GM21381 (cell line): ENCODE results near the gene RNMT.
"Not testable (repeated sequence)": the region's sequence is repeated elsewhere in the genome, so short reads cannot be mapped to it uniquely, and the experiment has no call there.

Experiments
- ATAC-seq: cut with Tn5 transposase; IDR thresholded peaks from one replicate; pipeline ENCODE4 v1.9.1; 2021; ENCODE audit warnings: mild to moderate bottlenecking, moderate library complexity; ENCODE audit not compliant: unreplicated experiment

The RNMT gene

DNA sequence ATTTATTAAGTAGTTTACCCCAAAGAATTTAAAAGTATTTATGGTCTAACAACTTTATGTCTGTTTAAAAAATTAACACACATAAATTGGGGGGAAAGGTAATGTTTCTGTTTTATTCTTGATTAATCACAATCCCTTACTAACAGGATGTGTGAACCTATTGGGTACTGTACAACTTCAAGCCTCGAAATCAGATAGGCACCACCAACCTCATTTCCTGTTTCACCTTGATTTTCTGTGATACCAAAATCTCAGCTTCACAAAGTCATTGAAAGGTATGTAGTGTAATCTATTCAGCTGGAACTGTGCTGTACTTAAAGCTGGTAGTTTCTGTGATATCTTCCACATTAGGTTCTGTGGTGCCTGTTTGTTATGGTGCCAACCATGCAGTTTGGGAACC, 4.0 kb downstream of the RNMT start:
- ATAC-seq, result no peak

DNA sequence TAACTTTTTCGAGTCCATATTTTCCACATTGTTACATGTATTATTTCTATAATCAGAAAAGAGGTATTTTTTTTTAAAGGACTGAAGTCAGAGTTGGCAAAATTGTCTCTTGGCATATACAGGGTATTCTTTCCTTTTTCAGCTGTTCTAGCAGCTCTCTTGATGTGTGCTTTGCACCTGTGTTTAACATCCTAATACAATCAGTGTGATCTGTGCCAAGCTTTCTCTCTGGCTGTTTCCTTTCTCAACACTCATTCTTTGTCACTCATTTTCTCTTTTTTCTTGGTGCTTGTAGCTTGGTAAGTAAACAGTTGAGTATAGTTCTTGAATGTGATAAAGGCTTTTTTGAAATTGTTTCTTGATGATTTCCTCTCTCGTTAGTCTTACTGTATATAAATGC, 9.2 kb downstream of the RNMT start:
- no peak for ATAC-seq

DNA sequence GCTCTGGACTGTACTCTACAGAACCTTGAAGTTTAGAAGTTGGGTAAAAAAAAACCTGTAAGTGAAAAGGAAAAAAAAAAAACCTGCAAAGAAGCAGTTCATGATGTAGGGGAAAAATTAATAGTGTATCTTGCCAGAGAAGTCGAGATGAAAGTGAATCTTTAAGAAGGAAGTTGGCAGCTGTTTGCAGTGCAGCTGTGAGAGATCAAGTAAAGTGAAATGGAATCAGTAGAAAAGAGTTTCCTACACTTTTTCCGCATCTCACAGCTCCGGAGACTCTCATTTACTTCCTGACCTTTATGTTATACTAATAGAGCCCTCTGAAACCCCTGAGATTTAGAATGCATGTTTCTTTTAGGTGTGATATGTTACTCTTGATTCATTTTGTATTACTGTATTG, 19.2 kb downstream of the RNMT start:
- no peak for ATAC-seq

DNA sequence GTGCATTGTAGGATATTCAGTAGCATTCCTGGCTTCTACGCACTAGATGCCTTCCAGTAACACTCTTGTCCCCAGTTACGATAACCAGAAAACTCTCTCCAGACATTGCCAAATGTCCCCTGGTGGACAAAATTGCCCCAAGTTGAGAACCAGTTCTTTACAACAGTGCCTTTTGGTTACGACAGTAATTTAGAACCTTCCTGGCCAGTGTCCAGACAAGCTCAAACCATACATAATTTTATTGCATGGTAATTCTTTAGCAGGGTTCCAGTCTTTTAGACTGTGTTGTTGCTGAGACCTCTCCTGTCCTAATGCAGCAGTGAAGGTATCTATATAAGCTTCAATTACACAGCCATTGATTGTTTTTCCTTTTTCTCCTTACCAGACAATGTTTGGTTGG, 20.2 kb downstream of the RNMT start:
- ATAC-seq, result no peak

DNA sequence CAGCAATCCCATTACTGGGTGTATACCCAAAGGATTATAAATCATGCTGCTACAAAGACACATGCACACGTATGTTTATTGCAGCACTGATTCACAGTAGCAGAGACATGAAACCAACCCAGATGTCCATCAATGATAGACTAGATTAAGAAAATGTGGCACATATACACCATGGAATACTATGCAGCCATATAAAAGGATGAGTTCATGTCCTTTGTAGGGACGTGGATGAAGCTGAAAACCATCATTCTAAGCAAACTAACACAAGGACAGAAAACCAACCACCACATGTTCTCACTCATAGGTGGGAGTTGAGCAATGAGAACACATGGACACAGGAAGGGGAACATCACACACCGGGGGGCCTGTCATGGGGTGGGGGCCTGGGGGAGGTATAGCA, 25.1 kb downstream of the RNMT start:
- not testable (repeated sequence) for ATAC-seq

DNA sequence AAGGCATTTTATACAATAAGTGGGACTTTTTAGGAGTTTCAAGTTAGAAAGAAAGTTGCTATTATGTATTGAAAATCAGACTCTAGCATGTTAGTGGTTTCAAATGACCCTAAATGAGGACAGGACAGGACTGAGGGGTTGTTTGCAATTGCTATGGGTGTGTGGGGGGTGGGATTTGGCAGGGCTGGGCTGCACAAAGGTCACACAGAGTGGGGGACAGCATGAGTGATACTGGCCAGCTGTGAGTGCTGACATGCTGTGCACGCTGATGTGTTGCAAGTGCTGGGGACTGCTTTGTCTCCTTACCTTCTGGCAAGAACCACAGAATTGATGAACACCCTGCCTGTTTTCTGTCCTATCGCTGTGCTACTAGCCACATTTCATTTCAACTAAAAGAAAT, 29.8 kb downstream of the RNMT start:
- ATAC-seq, result no peak

DNA sequence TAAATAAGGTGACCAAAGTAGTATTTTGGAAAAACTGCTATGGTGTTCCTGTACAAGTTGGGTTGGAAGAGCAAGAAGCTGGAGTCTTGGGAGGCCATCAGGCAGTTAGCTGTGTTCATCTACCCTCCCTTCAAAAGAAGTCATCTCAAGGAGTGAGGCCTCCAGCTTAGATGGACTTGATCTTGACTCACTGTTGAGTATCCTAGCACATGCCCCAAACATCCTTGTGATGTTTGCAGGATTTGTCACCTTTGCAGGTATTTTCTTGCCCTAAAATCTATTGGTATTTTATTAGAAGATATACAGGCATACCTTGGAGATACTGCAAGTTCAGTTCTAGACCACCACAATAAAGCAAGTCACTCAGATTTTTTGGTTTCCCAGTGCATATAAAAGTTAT, 30.2 kb downstream of the RNMT start:
- no peak for ATAC-seq

DNA sequence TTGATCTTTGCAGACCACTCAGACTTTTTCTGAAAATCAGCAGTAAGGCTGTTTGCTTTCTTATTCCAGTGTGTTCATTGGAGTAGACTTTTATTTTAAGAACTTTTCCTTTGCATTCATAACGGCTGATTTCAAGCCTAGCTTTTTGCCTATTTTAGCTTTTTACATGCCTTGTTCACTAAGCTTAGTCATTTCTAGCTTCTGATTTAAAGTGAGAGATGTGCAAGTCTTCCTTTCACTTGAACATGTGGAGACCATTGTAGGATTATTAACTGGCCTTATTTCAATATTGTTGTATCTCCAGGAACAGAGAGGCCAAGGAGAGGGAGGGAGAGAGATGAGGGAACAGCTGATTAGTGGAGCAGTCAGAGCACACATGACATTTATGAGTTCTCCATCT, 32.1 kb downstream of the RNMT start:
- ATAC-seq, result no peak

DNA sequence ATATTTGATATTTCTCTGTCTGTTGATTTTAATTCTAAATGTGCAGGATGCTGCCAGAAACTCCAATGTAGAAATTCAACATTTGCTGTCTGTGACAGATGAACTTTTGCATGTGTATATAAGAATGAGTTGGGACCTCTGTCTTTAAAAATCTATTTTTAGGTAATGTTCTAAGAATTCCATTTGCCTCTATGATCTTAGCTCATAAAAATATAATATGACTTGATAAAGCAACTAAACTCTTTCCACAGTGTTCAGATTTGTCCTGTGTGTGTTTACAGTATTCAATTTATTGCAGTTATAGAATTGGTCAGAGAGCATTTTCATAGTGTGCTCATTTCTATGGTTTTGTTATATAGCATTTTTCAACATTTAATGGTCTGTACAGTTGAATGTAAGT, 33.6 kb downstream of the RNMT start:
- no peak for ATAC-seq

DNA sequence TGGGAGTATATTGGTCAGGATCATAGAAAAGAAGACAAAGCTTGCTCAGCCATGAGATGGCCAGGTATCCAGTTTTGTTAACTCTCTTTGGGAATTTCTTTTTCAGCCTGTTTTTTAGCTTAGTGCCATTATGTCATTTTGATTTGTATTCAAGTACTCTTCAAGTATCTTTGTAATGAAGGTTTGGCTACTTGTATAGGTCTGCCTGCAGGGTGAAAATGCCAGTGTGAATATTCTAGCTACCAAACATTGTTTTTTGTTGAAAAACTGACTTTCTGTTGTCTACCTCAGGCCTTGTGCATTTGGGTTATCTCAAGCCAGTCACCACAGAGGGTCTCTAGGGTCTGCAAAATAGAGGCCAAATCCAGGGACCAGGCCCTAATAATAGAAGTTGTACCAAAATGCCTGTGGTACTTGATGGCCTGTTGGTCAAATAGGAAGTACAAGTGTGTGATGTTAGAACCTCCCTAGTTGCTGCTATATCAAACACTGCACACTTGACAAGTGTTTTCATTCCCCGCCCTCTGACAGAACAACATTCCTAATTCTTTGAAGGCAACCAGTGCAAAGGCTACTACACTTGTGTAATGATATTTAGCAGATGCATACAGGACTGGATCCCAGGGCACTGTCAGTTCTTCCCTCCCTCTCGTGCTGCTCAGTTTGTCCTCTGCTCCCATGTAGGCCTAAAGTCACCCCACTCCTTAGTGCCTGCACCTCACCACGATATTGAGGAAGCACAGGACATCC, 36.4 kb downstream of the RNMT start:
- ATAC-seq, result no peak

DNA sequence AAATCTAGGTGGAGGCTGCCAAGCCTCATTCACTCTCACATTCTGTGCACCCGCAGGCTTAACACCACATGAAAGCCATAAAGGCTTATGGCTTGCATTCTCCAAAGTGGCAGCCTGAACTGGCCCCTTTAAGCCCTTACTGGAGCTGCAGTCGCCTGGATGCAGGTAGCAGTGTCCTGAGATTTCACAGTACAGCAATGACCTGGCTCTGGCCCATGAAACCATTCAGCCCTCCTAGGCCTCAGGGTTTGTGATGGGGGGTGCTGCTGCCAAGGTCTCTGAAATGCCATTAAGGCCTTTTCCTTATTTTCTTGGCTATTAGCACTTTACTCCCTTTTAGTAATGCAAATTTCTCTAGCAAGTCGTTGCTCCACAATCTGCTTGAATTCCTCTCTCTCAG, 48.6 kb downstream of the RNMT start:
- ATAC-seq, result no peak

DNA sequence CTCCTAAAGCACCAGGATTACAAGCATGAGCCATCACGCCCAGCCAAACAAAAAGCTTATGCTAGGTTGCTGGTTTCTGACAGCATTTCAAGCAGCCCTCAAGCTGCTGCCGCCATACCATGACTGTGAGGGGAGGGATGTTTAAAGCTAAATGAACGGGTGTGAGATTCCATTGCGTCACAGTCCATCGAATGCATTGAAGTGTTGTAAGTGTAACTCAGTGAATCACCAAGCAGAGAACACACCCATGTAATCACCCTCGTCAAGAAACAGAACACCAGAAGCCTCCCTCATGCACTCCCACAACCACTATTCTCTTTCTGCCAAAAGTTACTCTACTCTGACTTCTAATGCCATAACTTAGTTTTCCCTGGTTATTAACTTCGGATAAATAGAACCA, 64.7 kb downstream of the RNMT start:
- ATAC-seq, result no peak

DNA sequence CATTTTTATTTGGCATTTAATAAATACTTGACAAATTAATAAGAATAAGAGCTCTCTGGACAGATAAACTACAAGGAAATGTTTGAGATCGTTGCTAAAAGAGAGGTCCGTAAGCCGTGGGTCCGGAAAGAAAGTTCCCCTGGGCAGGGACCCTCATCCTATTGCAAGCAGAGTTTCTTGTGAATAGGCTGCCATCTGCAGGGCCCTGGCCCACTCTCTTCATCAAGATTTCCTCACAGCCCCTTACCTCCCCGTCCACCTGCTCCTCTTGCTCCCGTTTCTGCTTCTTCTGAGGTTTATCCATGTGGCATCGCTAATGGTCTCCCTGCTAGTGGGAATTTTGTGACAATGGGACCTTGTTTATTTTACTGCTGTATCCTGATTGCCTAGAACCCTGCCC, 67.3 kb downstream of the RNMT start:
- ATAC-seq, result no peak

DNA sequence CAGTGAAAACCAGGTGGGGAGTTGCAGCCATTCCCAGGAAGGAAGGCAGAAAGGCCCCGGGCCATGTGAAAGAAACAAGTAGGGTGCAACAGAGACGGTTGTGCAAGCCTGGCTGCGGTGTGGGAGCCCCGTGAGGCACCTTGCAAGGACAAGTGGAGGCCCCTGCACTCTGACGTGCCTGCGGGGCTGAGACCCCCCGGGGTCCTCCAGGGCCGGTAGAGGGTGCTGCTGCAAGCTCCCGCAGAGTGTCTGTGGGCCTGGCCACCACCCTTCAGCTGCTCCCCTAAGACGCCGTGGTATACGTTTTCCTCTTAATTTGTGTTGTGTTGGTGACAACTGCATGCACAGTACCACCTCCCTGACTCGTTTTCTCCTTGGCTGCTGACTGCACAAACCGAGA, 70.0 kb downstream of the RNMT start:
- no peak for ATAC-seq

DNA sequence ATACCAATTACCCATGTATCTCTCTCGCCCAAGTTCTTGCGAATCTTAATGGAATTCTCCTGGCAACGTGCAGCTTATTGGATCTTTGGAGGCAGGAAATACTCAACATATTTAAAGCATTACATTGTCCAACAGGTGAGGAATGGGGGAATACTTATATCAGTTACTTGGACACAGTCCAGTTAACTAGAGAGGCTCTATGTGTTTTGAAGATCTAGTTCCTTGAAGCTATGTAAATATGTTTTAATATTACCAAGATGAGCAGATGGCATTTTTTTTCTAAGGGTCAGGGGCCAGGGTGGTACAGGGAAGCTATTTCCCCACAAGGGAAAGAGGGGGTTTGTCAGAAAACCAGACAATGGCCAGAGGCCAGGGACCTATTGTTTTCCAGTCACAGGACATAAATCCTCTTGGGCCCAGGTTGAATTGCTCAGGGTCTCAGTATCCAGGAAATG, 70.7 kb downstream of the RNMT start:
- ATAC-seq, result no peak

DNA sequence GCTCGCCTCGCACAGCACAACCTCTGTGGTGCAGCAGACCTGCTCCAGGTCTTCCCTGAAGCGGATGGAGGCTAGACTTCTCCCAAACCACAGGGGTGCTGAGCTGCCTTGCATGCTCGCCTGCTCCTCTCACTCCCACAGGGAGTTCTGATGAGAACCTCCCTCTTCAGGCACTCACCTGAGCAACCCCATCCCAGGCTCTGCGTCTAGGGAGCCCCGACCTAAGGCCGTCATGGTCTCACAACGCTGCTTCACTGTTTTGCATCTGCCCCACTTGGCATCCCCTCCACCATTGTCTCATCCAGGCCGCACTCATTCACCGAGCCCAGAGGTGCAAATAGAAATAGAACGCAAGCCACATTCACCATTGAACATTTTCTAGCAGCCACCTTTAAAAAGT, 72.9 kb downstream of the RNMT start:
- no peak for ATAC-seq

DNA sequence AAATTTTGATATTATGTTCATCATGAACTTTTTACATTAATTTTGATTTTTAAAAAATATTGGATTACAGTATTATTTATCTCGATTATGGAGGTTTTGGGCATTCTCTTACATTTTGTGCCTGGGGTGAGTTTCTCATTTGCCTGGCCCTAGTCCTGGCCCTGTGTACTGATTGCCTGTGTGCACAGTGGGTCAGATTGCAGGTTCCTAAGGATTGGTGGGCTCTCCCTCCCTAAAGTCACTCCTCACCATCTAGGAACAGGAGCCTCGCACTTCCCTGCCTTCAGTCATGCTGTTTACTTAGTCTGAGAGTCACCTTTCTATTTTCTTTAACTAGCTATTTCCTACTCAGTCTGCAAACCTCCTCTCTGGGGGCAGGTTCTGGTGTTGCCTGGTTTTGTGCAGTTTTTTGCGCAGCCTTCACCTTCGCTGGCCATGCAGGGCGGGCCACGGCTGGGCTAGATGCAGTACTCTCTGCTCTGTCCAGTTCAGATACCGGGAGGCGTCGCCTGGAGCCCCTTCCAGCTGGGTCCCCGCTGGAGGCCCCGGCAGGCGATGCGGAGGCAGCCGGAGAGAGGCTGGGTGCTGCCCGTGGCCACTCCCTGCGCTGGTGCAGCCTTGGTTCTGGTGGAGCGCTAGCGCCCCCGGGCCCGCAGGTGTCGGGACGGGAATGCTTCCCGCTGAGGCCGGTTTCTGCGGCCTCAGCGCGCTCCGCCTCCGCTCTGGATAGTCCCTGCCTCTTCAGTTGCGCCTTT, 74.2 kb downstream of the RNMT start:
- no peak for ATAC-seq

DNA sequence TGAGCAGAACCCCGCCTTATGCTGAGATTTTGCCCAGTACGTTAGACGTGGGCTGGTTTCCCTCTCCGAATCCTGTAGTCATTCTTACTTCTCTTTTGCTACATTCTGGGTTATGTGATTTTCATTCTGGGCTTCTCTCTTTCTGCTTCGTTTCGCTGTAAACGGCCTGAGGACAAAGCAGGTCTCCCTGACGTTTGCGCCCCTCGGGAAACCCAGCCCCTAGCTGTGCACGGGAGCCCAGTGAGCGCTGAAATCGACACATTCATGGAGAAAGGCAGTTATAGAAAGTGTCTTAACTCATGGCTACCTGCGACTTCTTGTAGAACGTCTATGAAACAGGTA, 74.8 kb downstream of the RNMT start:
- no peak for ATAC-seq

DNA sequence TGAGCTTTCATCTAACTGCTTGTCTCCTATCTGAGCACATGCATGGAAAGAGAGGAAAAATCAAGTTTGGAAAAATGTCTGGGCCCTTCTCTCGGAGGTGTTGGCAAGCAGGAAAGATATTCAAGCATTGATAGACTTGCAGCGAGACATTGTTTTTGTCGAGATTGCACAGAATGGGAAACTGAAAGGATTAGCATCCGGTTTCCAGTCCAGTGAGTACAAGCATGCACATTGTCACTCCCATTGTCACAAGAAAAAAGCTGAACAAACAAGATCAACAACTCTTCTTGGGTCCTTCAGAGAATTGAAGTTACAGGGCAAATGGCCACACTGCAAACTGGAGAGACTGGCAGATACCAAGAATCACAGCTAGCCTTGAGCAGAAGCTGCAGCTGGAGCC, 77.8 kb downstream of the RNMT start:
- no peak for ATAC-seq

DNA sequence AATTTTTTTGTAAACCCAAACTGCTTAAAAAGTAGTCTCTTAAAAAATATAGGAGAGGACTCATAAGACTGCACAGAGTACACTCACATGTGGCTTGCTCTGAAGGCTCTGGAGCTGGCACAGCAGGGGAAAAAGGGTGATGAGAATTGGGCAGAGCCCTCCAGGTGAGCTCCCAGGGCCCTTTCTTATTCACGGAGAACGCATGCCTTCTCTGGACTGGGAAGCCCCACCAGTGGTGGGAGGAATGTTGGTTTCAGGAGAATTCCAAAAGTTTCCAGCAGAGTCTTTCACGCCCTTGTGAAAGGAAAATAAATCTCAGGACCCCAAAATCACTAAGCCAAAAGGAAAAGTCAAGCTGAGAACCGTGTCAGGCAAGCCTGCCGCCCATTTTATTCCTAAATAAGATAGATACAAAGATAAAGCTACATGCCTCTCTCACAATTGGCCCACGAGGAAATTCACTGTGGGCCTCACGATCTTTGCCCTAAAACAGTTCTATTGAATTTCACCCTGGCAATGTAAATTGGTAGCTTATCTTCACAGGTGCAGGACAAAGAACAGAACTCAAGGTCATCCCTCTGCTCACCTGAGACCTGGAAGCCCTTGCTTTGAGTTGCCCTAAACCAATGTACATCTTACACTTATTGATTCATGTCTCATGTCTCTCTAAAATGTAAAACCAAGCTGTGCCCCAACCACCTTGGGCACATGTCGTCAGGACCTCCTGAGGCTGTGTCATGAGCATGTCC, 82.0 kb downstream of the RNMT start:
- no peak for ATAC-seq

DNA sequence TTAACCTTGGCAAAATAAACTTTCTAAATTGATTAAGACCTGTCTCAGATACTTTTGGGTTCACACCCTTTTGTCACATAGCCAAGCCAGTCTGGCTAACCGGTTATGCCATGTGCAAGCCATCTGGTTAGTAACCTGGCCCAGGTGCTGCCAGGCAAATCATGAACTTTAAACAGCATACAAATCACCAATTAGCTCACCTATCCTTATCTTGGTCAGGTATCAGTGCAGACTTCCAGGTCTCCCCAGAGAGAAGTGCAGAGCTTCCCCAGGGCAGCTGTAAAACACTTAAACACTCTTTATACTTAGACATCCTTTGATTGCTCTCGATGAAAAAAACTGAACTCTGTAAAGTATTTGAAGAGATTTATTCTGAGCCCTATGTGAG, 82.6 kb downstream of the RNMT start:
- ATAC-seq, result no peak
